ENCODE data around the gene PKD1.

The PKD1 gene

DNA sequence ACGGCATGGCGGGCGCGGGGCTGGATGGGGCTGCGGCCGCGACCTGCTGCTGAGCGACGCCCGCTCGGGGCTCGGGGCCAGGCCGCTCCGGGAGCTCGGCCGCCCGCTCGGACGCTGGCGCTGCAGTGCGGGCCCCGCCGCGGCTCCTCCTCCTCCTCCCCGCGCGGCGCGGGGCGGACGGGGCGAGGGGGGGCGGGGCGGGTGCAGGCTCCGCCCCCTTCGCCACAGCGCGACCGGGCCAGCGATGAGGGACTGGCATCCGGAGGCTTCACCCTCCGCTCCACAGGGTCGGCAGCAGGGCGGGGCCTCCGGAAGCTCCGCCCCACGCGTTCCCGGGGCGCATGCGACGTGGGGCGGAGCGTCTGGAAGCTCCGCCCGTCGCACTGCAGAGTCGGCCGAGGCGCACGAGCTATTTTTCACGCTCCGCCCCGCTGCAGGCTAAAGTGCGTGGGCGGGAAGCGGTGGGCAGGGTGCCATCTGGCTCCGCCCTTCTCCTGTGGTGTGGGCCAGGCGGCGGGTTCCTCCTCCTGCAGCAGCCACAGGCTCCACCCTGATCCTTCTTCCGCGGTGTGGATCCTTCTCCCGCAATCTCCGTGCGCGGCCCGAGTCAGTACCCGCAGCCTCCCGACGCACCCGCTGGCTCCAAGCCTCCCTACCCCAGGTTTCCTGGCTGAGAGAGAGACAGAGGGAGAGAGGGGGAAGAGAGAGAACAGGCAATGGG, at the start of gene PKD1:
Gene PKD1, minus strand, starts transcription at position 129 of the 721 bp plus-strand sequence. CDS start 209 bp downstream, outside the sequence.
- peak; percentile 94 to 98 (median 96) for DNase-seq

DNA sequence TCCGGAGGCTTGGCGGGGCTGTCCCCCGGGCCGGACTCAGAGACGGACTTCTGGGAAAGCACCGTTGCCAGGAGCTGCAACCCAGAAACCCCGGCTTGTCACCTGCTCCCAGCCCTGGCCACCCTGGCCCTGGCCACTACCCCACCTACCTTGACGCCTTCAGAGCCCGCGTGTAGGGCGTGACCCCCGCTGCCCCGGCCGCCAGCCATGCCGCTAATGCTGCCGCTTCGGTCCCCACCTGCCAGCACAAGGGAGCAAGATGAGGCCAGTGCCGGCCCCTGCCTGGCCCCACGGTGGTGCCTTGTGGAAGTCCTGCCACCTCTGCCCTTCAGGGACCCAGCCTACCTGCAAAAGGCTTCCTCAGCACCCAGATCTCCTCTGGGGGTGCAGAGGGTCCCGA, 49.3 kb upstream of the PKD1 start:
- DNase-seq, result no peak

GRCh38 chr16:2184346-2184745, 48.6 kb upstream of the PKD1 start:
- DNase-seq, result no peak

DNA sequence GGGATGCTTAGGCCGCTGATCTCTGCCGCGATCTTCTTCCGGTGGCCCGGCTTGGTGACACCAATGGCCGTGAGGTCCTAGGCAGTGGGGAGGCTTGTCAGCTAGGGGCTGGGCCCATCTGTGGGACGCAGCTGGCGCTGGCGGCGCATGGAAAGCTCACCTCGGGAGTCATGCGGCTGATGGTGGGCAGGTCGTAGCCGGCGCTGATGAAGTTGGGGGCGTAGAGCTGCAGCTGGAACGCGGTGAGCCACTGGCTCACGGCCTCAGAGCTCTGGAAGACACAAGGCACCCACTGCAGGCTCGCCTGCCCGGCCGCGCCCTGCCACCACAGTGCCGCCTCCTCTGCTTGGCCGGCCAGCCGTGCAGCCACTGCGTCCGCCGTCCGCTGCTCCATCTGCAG, 48.0 kb upstream of the PKD1 start:
- peak in 1 of 6 experiments; percentile 5 for DNase-seq

DNA sequence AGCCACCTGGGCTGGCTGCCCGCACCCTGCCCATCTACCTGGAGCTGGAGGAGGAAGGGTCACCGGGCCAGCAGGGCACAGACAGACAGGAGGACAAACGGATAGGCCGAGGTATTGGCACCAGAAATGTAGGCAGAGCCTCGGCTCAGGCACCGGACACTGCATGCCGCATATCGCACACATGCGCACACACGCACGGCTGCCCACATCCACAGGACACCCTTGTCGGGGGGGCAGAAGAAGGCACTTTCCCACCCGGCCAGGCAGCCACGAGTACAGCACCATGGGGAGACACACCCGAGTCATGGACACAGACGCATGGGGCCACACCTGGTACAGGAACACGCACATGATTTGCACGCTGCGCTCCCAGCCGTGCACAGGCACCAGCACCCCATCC, 46.3 kb upstream of the PKD1 start:
- no peak for DNase-seq

DNA sequence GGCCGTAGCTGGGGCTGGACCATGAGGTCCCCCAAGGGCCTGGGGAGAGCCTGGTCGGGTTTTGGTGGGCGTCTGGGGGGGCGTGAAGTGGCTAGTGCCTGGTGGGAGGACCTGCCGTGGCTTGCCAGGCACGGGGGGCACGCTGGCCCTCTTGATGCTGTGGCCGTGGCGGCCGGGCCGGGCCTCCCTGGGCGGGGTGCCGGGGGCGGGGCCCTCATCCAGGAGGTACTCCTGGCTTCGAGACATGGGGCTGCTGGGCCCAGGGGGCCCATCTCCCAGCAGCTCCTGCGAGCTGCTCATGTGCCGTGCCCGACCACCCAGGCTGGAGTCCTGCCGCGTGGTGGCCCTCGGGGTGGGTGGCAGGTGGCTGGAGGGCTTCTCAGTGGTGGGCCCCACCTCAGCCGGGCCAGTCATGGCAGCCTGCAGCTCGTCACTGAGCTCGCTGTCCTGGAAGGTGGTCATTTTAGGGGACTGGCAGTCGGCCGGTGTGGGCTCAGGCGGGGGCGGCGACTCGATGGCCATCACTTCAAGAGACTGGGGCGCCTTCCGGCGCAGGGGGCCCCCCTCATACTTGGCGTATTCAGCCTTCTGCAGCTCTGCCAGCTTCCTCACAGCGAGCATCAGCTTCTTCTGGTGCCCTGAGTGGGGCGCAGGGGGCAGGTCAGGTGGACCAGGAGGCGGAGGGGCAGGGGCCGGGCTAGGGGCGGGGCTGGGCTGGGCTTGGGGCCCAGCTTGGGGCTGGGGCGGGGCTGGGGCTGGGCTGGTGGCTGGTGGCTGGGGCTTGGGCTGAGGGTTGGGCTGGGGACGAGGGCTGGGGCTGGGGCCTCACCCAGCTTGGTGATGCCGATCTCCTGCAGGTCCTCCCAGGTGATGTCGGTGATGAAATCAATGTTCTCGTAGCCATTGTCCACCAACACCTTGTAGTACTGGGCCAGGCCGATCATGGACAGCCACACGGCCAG, 45.5 kb upstream of the PKD1 start:
- no peak for DNase-seq

GRCh38 chr16:2180461-2180860, 44.8 kb upstream of the PKD1 start:
- DNase-seq, result no peak

DNA sequence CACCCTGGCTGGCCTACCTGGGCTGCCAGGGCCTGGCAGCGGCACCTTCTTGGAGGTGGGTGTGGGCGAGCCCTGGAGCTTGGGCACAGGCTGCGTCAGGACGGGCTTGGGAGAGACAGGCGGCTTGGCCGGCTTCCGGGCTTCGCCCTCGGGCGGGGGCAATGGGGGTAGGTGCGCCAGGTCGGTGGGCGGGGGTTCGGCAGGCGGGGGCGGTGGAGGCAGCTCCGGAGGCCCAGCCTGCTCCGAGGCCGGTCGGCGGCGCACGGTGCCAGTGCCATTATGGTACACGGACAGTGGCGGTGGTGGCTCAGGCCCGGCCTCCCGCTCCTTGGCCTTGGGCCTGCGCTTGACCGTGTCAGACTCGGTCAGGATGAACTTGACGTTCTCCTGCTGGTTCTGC, 43.9 kb upstream of the PKD1 start:
- DNase-seq, result no peak

- DNase-seq, result no peak
Measured at GRCh38 chr16:2179107-2179501, 43.4 kb upstream of the PKD1 start.

DNA sequence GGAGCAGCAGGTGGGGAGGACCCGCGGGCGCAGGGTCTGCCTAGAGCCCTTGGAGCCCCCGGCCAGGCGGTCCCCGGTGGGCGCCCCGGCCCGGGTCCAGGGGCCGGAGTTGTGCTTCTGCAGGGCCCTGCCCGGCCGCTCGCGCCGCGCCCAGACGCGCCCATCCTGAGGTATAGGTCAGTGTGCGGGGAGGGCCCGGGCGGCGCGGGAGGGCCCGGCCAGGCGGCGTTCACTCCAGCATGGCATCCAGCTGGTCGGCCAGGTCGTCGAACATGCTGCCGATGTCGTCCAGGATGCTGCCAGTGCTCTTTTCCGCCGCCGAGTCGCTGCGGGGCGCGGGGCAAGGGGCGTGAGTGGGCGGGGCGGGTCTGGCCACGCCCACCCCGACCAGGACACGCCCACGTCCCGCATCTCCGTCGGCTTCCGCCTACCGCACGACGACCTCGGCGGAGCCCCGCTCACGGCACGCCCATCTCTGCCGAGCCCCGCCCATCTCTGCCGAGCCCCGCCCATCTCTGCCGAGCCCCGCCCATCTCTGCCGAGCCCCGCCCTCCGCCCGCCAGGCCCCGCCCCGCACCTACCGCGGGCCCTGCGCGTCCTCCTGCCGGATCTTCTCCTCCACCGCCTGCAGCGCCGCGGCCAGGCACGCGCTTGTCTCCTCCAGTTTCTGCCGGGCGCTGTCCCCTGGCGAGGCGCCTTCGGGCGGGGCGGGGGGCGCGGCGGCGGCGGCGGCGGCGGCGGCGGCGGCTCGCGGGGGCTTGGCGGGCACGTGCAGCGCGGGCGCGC, 42.8 kb upstream of the PKD1 start:
- peak in 5 of 6 experiments; percentile 24 to 40 (median 31) for DNase-seq

GRCh38 chr16:2177561-2177960, 41.9 kb upstream of the PKD1 start:
- DNase-seq, result no peak

DNA sequence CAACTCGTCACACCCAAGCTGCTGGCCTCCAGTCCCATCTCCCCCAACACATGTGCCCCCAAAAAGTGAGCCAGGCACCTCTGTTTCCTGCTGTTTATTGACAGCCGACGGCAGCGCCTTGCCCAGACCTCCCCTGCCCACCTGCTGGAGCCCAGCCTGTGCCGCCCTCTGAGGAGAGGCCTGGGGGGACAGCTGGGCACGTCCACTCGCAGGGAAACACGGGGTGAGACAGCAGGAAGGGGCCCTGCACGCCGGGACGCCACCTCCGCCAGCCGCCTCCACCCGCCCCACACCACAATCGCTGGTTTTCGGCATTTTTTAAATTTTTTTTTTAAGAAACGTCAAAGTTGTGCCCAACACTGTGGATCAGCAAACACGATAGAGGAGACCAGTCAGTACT, 41.4 kb upstream of the PKD1 start:
- DNase-seq, result no peak

DNA sequence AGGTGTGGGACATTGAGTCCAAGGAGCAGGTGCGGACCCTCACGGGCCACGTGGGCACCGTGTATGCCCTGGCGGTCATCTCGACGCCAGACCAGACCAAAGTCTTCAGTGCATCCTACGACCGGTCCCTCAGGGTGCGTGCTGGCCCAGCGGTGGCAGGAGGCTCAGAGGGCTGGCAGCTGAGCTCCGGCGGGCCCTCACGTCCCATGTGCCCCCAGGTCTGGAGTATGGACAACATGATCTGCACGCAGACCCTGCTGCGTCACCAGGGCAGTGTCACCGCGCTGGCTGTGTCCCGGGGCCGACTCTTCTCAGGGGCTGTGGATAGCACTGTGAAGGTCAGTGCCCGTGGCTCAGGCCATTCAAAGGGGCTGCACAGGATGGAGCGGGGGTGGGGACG, 40.3 kb upstream of the PKD1 start:
- DNase-seq, result no peak

- no peak for DNase-seq
Measured at GRCh38 chr16:2175454-2175853, 39.8 kb upstream of the PKD1 start.

DNA sequence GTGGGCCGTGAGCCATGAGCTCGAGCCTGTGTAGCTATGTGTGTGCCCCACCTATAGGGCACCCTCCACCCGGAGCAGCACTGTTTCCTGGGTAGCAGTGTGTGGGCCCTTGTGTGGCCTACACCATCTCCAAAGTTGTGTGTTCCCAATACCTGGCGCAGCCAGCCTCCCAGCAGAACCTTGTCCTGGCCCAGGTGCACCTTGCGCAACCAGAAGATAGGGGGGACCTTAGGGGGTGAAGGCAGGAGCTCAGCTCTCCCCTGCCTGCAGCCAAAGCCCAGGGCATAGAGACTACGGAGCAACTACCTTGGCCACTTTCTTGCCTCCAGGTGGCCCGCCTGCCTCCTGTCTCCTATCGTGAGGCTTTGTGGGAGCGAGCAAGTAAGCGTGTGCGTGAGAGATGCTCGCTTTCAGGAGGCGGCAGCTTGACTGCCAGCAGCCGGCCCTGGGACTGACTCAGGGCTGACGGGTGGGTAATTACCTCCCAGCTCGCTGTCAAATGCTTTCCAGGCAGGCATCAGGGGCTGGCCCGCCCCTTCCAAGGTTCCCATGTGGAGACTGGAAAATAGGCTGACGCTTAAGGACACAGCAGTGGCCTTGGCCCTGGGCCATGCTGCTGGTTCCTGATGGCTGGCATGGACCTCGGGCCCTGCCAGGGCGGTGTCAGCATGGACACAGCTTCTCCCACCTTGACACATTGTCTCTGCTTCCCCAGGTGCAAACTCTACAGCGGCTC, 38.9 kb upstream of the PKD1 start:
- no peak for DNase-seq

- DNase-seq, result no peak
Measured at GRCh38 chr16:2173916-2174315, 38.2 kb upstream of the PKD1 start.

DNA sequence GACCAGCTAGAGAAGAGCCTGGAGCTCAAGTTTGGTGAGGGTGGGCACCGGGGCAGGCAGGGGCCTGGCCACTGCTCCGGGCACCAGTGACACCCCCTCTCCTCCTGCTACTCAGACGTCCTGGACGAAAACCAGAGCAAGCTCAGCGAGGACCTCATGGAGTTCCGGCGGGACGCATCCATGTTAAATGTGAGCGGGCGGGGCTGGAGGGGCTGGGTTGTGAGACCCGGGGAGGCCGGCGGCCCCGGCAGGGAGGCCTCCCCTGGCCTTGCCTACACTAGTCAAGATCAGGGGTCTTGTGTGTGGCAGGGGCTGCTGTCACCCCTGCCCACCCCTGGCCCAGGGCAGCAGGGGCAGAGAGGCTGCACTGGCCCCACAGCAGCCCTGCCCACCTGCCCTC, 37.7 kb upstream of the PKD1 start:
- DNase-seq, result no peak

DNA sequence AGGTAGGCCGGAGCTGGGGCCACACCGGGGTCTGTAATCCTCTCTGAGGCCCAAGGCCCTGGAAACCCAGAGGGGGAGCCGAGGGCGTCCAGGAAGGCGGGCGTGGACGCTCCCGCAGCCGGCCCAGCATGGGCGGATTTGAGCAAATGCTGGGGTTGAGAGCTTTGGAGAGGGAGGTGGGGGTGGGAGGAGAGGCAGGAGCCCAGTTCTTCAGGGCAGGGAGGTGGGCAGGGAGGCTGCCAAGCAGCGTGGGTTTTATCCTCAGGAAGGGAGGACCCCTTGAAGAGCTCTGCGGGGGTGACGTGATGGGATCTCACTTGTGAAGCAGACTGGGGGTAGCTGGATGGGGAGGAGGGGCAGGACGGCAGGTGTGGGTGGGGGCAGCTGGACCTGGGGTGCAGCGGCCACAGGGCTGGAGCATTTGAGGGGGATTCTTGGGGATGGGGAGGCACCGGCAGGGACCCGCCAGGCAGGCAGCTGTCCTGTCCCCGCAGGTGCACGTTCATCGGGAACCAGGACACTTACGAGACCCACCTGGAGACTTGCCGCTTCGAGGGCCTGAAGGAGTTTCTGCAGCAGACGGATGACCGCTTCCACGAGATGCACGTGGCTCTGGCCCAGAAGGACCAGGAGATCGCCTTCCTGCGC, 37.1 kb upstream of the PKD1 start:
- DNase-seq, result no peak

DNA sequence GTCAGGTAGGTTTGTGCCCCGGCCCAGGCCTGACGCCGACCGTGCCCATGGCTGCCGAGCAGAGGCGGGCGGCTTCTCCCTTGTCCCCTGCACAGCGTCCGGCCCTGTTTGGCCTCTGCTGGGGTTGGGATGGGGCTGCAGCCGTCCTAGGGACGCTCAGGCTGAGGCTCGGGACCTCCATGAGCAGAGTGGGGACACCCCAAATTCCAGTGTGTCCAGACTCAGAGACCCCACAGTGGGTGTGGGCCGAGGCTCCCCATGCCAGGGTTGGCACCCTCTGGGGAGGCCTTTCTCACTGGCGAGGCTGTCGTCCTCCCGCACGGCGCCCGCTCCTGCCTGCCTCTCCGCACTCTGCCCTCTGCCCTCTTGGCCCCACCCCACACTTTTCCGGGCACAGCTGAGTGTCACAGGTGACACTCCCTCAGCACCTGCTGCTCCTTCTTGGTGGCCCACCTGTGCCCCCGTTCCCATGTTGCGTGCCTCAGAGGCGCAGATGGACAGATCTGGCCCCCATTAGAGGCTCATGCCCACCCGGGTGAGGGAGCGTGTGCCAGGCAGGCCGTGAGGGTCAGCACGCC, 36.0 kb upstream of the PKD1 start:
- DNase-seq, result no peak

DNA sequence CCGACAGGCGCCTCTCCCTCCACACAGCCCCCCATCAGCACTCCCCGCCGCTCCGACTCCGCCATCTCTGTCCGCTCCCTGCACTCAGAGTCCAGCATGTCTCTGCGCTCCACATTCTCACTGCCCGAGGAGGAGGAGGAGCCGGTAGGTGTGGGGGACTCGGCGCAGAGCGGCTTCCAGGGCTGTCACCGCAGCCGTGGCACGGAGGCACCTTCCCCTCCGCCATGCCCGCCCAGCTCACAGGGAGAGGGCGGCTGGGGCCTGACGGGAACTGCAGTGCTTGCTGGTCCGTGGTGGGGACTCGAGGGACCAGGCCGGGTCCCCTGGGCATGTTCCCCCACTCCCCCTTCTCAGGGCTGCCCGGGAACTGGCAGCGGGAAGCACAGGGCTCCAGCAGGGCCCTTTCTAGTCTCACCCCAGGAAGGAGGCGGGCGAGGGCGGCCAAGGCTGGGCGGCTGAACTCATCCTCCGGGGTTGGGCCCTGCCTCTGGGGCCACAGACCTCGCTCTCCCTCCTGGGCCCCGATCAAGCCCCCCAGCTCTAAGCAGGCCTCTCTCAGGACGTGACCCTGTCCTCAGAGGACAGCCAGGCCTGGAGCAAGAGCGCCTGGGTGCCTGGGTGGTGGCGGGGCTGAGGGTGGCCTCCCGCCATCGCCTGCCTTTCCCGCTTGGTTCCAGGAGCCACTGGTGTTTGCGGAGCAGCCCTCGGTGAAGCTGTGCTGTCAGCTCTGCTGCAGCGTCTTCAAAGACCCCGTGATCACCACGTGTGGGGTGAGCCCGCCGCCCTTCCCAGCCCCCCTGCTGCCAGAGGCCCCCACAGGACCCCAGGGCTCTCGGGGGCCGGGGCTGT, 35.1 kb upstream of the PKD1 start:
- no peak for DNase-seq

GRCh38 chr16:2170080-2170479, 34.4 kb upstream of the PKD1 start:
- DNase-seq, result no peak
